ENCODE results near the gene SIVA1. TPM values are rescaled to one million over a fixed set of nuclear protein-coding genes. Genes with fewer than 3 reads are reported as not detected.

Gene SIVA1
- total and polyA plus RNA-seq, 3 experiments from 2014 or later = 150 to 227 (median 175) TPM

DNA sequence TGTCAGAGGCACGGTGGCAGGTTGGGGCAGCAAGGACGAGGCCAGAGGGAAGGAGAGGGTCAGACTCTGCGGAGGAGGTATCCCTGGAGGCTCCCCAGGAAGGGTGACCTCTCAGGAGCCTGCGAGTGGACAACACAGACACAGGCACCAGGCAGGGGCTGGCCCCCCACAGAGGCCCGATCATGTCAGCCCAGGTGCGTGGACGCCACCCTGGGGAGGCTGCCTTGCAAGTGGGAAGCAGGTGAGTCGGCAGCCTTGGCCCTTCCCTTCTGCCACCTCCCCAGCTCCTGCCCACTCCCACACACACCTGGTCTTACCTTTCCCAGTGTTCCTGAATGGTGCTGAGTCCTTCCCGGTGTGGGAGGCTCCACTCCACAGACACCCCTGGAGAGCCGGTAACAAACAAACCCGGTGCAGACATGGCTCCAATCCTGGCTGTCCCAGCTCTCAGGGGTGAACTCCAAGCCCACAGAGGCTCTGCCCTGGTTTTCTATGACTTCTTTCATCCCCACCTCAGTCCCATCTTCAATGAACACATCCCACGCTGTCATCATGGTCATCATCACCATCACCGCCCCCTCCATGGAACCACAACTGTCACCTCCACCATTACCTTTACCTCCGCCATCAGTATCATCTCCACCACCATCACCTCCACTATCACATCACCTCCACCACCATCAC lies 53.1 kb downstream of the SIVA1 start:
- no peaks in the 10 kb centered on the region for H3K9me3 ChIP-seq (ENCODE audit: low read length)
- CTCF ChIA-PET = no interaction called here
- POLR2A ChIA-PET = no interaction called here
- H3K27ac ChIP-seq (ENCODE audit: low read depth, low read length) = no peak overlapping the region
- peak overlapping the region in 1 of 8 donors; percentile 20 for H3K27ac Mint-ChIP-seq
- H3K9me3 Mint-ChIP-seq = no peaks in the 10 kb centered on the region
- H3K27me3 Mint-ChIP-seq = no peaks in the 10 kb centered on the region
- peaks cover 0 to 28% (median 10%) of the 10 kb centered on the region in 3 donors for H3K4me1 Mint-ChIP-seq
- H3K4me3 ChIP-seq (ENCODE audit: low read length) = no peak overlapping the region
- H3K4me3 Mint-ChIP-seq = peak overlapping the region in 1 of 7 donors; percentile 42
- no peak for DNase-seq
- no peaks in the 10 kb centered on the region for H3K27me3 ChIP-seq (ENCODE audit: insufficient read depth, low read length, poor library complexity, severe bottlenecking)
- peaks cover 15% of the 10 kb centered on the region for H3K4me1 ChIP-seq (ENCODE audit: insufficient read depth, low read length)
- H3K36me3 Mint-ChIP-seq = peaks cover 0 to 2% (median 0%) of the 10 kb centered on the region in 3 donors
- H3K36me3 ChIP-seq (ENCODE audit: insufficient read depth, low read length) = no peaks in the 10 kb centered on the region

DNA sequence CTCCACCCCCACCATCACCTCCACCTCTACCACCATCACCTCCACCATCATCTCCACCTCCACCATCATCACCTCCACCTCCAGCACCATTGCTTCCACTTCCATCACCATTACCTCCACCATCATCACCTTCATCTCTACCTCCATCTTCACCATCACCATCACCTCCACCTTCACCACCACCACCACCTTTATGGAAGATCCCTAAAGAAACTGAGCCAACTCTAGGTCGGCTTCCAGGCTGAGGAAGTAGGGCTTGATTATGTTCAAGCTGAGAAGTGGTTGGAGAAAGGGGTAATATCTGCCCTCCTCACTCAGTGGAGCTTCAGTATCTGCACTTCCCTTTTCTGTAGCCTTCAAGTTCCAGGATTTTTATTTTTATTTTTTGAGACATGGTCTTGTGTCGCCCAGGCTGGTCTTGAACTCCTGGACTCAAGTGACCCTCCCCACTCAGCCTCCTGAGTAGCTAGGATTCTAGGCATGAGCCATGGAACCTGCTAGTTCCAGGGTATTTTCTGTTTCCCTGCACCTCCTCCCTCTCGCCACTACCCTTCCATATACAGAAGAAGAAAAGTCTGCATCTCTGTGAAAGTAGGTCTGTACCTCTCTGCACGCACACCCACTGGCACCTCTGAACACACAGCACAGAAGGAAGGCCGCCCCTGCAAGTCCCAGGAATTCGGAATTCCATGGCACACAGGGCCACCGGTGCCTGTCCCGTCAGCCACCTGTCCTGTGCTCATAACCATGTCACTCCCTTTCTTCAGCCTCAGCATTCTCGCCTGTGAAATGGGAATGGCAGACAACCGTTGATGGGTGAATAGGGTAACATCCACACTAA lies 53.9 kb downstream of the SIVA1 start:
- H3K36me3 ChIP-seq (ENCODE audit: insufficient read depth, low read length) = no peaks in the 10 kb centered on the region
- H3K36me3 Mint-ChIP-seq = no peaks in the 10 kb centered on the region
- DNase-seq = no peak
- no peaks in the 10 kb centered on the region for H3K9me3 Mint-ChIP-seq
- peak overlapping the region in 1 of 7 donors; percentile 42 for H3K4me3 Mint-ChIP-seq
- no peaks in the 10 kb centered on the region for H3K27me3 ChIP-seq (ENCODE audit: insufficient read depth, low read length, poor library complexity, severe bottlenecking)
- H3K4me3 ChIP-seq (ENCODE audit: low read length) = no peak overlapping the region
- peak overlapping the region in 1 of 8 donors; percentile 20 for H3K27ac Mint-ChIP-seq
- H3K27ac ChIP-seq (ENCODE audit: low read depth, low read length) = no peak overlapping the region
- peaks cover 8% of the 10 kb centered on the region for H3K4me1 ChIP-seq (ENCODE audit: insufficient read depth, low read length)
- ChIA-PET CTCF (no interaction called here), POLR2A (no interaction called here)
- H3K27me3 Mint-ChIP-seq = no peaks in the 10 kb centered on the region
- H3K4me1 Mint-ChIP-seq = peaks cover 0 to 21% (median 4%) of the 10 kb centered on the region in 3 donors
- H3K9me3 ChIP-seq (ENCODE audit: low read length) = no peaks in the 10 kb centered on the region

- no peaks in the 10 kb centered on the region for H3K4me1 ChIP-seq (ENCODE audit: insufficient read depth, low read length)
- H3K36me3 Mint-ChIP-seq = no peaks in the 10 kb centered on the region
- no peak overlapping the region for H3K4me3 ChIP-seq (ENCODE audit: low read length)
- peaks cover 2 to 8% (median 4%) of the 10 kb centered on the region in 3 donors for H3K4me1 Mint-ChIP-seq
- no peak overlapping the region for H3K27ac ChIP-seq (ENCODE audit: low read depth, low read length)
- H3K9me3 ChIP-seq (ENCODE audit: low read length) = no peaks in the 10 kb centered on the region
- H3K36me3 ChIP-seq (ENCODE audit: insufficient read depth, low read length) = no peaks in the 10 kb centered on the region
- H3K27me3 ChIP-seq (ENCODE audit: insufficient read depth, low read length, poor library complexity, severe bottlenecking) = no peaks in the 10 kb centered on the region
- POLR2A ChIA-PET = no interaction called here
- H3K9me3 Mint-ChIP-seq = no peaks in the 10 kb centered on the region
- no peak for DNase-seq
- H3K27ac Mint-ChIP-seq = no peak overlapping the region
- CTCF ChIA-PET = no interaction called here
- no peaks in the 10 kb centered on the region for H3K27me3 Mint-ChIP-seq
- H3K4me3 Mint-ChIP-seq = no peak overlapping the region
Observed at GRCh38 chr14:104808456-104808855, 55.5 kb downstream of the SIVA1 start.

Other genes starting within 250 kb of the SIVA1 start
- not detected for gene C14orf180, start 173.4 kb upstream of the SIVA1 start, total RNA-seq
- gene C14orf180, start 173.4 kb upstream of the SIVA1 start, polyA plus RNA-seq = not detected
- under 1 TPM in 1 of 2 experiments, not detected in 1; 0.31 TPM for gene TMEM179, start 148.4 kb upstream of the SIVA1 start, total RNA-seq
- not detected for gene TMEM179, start 148.4 kb upstream of the SIVA1 start, polyA plus RNA-seq
- gene INF2, start 63.5 kb upstream of the SIVA1 start, total RNA-seq = 10 to 100 TPM; 55.9 to 56.3 TPM
- gene INF2, start 63.5 kb upstream of the SIVA1 start, polyA plus RNA-seq = 4.6 TPM
- 1 to 10 TPM; 1.4 to 1.5 TPM for gene ADSS1, start 28.9 kb upstream of the SIVA1 start, total RNA-seq
- 1.6 TPM for gene ADSS1, start 28.9 kb upstream of the SIVA1 start, polyA plus RNA-seq
- gene AKT1, start 42.6 kb downstream of the SIVA1 start, total RNA-seq = 100 to 1,000 TPM; 147 to 150 TPM
- gene AKT1, start 42.6 kb downstream of the SIVA1 start, polyA plus RNA-seq = 34.1 TPM
- 1 to 10 TPM; 3.3 to 3.5 TPM for gene ZBTB42, start 48.0 kb downstream of the SIVA1 start, total RNA-seq
- gene ZBTB42, start 48.0 kb downstream of the SIVA1 start, polyA plus RNA-seq = 2.7 TPM
- gene CEP170B, start 112.1 kb downstream of the SIVA1 start, total RNA-seq = 1 to 10 TPM; 6.4 to 6.7 TPM
- not detected for gene CEP170B, start 112.1 kb downstream of the SIVA1 start, polyA plus RNA-seq
- gene PLD4, start 171.7 kb downstream of the SIVA1 start, total RNA-seq = under 1 TPM in 1 of 2 experiments, not detected in 1; 0.04 TPM
- gene PLD4, start 171.7 kb downstream of the SIVA1 start, polyA plus RNA-seq = not detected
- under 1 TPM in 1 of 2 experiments, not detected in 1; 0.04 TPM for gene AHNAK2, start 225.2 kb downstream of the SIVA1 start, total RNA-seq
- gene AHNAK2, start 225.2 kb downstream of the SIVA1 start, polyA plus RNA-seq = not detected
- gene CLBA1, start 232.6 kb downstream of the SIVA1 start, total RNA-seq = 1 to 10 TPM; 3.8 to 3.9 TPM
- gene CLBA1, start 232.6 kb downstream of the SIVA1 start, polyA plus RNA-seq = 0.32 TPM